Hepatocyte (in vitro differentiated cells): ENCODE data around the gene LRRIQ4.

Source experiments
- CTCF ChIP-seq: fragments of 200-600 bp; sonication (generic); IDR thresholded peaks from 2 replicates; pipeline ENCODE4 v1.5.1; 2016; ENCODE audit warnings: antibody characterized with exemption, mild to moderate bottlenecking; ENCODE audit not compliant: poor library complexity
- EZH2 ChIP-seq: fragments of 200-600 bp; sonication (generic); IDR thresholded peaks from 2 replicates; pipeline ENCODE4 v1.6.1; 2016; ENCODE audit warnings: antibody characterized with exemption, mild to moderate bottlenecking, borderline replicate concordance
- EZH2phosphoT487 ChIP-seq: fragments of 200-600 bp; sonication (generic); IDR thresholded peaks from one replicate; pipeline ENCODE4 v1.6.1; 2018; ENCODE audit warnings: antibody characterized with exemption, mild to moderate bottlenecking, low read depth, moderate library complexity; ENCODE audit not compliant: unreplicated experiment, severe bottlenecking

- TF ChIP-seq CTCF (no peak), EZH2 (no peak), EZH2phosphoT487 (no peak)
Measured at GRCh38 chr3:169781209-169781855, 31.3 kb upstream of the LRRIQ4 start.
